Activated naive CD8-positive, alpha-beta T cell (primary cell): ENCODE results near the gene NPB.

Source experiments
- H3K27ac Mint-ChIP-seq: one replicate; pipeline ENCODE4 v1.8.0; 2021; ENCODE audit warnings: mixed read lengths
- H3K27me3 Mint-ChIP-seq: one replicate; pipeline ENCODE4 v1.8.0; 2021; ENCODE audit warnings: mixed read lengths
- H3K36me3 Mint-ChIP-seq: one replicate; pipeline ENCODE4 v1.8.0; 2021; ENCODE audit warnings: mixed read lengths
- H3K4me1 Mint-ChIP-seq: one replicate; pipeline ENCODE4 v1.8.0; 2021; ENCODE audit warnings: low read depth, mixed read lengths
- H3K4me3 Mint-ChIP-seq: one replicate; pipeline ENCODE4 v1.8.0; 2021; ENCODE audit warnings: mild to moderate bottlenecking, mixed read lengths
- H3K9me3 Mint-ChIP-seq: one replicate; pipeline ENCODE4 v1.8.0; 2021; ENCODE audit warnings: low read depth, mixed read lengths

NPB gene

DNA sequence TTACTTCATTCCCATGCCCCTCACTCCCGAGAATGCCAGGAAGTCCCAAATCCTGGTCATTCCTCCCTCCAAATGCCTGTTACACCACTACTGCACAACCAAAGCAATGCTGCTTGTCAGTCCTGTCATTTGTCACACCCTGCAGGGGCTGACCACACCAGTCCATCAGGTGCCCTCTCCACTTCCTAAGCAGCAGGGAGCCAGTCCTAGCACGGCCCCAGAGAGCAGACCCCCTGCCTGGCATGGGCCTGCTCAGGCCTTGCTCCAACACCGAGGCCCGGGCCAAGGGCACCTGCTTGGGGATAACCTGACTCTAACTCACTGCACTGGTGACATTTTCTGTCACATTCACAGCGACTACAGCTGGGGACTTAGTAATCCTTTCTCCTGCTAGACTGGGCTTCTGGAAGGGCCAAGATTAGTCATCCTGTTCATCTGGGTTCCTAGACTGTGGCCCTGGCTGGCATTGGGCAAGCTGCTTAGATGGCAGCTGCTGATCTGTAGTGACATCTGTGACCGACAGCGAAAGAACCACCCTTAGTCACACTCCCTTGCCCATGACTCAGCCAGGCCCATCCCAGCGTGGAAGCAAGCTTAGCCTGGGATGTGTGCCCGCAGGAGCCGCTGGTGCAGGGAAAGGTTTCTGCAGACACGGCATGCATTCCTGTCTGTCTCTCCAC lies 16.0 kb upstream of the NPB start:
- no peaks in the 10 kb centered on the region for H3K36me3 Mint-ChIP-seq
- H3K9me3 Mint-ChIP-seq = no peaks in the 10 kb centered on the region
- H3K4me3 Mint-ChIP-seq = no peak overlapping the region
- peak overlapping the region; percentile 6 for H3K27ac Mint-ChIP-seq
- H3K27me3 Mint-ChIP-seq = no peaks in the 10 kb centered on the region
- H3K4me1 Mint-ChIP-seq = peaks cover 21% of the 10 kb centered on the region

DNA sequence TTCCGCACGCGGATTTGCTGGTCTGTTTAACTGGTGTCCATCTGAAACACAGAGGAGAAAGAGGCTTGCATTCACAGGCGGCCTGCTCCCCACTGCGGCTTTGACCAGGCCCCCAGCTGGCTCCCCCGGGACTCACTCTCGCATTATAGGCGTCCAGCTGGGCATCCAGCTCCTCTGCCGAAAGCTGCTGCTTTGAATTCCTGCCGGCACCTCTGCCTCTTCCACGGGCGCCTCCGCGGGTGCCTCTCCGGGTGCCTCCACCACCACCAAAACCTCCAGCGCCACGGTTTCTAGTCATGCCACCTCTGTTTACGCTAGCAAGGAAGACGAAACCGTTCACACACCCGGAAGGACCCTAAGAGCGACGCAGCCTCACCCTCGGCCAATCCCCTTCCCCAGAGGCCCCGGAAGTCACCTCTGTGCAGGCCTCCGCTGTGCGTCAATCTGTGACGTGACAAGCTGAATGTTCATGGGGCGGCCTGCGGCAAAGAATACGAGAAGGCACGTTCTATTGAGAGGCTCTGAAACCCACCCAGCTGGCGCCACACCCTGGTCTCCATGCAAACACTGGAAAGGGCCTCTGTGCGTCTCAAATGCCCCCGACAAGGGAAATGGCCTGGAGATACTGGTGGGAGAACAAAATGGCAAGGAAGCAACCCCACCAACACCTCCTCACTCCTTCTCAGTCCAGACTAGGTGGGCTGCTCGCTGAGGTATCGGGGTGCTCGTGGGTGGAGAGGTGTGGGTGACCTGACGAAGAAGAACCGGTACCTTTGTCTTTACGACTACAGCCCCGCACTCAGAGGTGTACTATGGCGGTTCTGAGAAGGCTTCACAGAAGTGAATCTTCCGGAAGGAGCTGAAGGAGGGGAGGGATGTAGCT lies 13.7 kb upstream of the NPB start:
- Mint-ChIP-seq H3K27me3 (no peaks in the 10 kb centered on the region), H3K9me3 (no peaks in the 10 kb centered on the region), H3K4me1 (peaks cover 23% of the 10 kb centered on the region), H3K27ac (peak overlapping the region; percentile 73), H3K36me3 (no peaks in the 10 kb centered on the region), H3K4me3 (no peak overlapping the region)

- H3K27ac Mint-ChIP-seq = peak overlapping the region; percentile 73
- H3K4me1 Mint-ChIP-seq = peaks cover 25% of the 10 kb centered on the region
- no peaks in the 10 kb centered on the region for H3K36me3 Mint-ChIP-seq
- no peaks in the 10 kb centered on the region for H3K27me3 Mint-ChIP-seq
- no peaks in the 10 kb centered on the region for H3K9me3 Mint-ChIP-seq
- H3K4me3 Mint-ChIP-seq = peak overlapping the region; percentile 71
Observed at GRCh38 chr17:81888988-81889595, 12.9 kb upstream of the NPB start.

- H3K36me3 Mint-ChIP-seq = no peaks in the 10 kb centered on the region
Observed at GRCh38 chr17:81889602-81890001, 12.4 kb upstream of the NPB start.

DNA sequence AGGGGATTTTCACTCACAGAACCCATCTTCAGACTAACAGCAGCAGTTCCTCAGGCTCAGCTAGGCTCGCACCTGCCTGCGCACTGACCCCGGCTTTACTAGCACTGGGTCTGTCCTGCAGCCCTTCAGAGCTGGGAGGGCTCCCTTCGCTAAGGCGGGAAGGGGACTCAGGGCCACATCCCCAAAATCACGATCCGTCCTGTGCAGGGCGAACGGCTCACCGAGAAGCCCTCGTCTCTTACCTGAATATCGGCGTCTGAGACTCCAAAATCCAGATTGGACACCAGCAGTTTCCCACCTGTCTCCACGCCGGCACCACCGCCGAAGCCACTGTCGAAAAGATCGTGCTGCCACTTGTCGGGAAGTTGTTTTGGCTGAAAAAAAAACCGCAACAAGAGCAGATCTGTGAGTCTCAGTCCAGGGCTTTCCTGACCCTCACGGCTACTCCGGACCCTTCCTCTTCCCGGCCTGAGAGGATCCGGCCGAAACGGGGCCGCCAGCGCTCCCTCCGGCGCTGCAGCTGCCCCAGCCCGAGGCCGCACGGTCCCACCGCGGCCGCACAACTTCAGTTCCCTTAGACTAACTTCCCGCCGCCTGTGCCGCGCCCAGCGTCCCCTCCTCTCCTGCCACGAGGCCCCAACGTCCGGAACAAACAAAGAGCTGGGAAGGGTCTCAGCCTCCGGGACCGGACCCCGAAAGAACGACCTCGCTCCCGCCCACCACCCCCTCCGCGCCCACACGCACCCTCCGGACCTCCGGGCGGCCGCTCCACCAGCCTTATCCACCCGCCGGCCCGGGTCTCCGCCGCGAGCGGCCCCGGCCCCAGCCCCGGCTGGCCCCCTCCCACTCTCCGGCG lies 11.4 kb upstream of the NPB start:
- peak overlapping the region; percentile 93 for H3K27ac Mint-ChIP-seq
- peak overlapping the region; percentile 88 for H3K4me3 Mint-ChIP-seq
- no peaks in the 10 kb centered on the region for H3K9me3 Mint-ChIP-seq
- H3K4me1 Mint-ChIP-seq = peaks cover 23% of the 10 kb centered on the region
- H3K36me3 Mint-ChIP-seq = no peaks in the 10 kb centered on the region
- H3K27me3 Mint-ChIP-seq = no peaks in the 10 kb centered on the region

More at GRCh38 chr17:81889602-81890001, 12.4 kb upstream of the NPB start:
- Mint-ChIP-seq H3K4me3 (peak overlapping the region; percentile 88), H3K27me3 (no peaks in the 10 kb centered on the region), H3K4me1 (peaks cover 25% of the 10 kb centered on the region), H3K27ac (no peak overlapping the region), H3K9me3 (no peaks in the 10 kb centered on the region)

DNA sequence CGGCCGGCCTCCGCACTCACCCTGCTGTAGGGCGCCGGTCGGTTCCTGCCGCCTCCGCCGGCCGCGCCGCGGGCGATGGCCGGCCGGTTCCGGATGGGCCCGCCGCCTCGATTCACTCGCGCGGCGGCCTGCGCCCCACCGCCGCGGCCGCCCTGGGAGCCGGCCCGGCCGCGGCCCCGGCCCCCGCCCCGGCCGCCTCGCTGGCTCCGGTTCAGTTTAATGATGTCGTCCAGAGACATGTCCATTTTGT lies 10.8 kb upstream of the NPB start:
- no peaks in the 10 kb centered on the region for H3K36me3 Mint-ChIP-seq
- H3K9me3 Mint-ChIP-seq = no peaks in the 10 kb centered on the region
- H3K27me3 Mint-ChIP-seq = no peaks in the 10 kb centered on the region
- H3K27ac Mint-ChIP-seq = peak overlapping the region; percentile 95
- peak overlapping the region; percentile 93 for H3K4me3 Mint-ChIP-seq
- peaks cover 21% of the 10 kb centered on the region for H3K4me1 Mint-ChIP-seq

DNA sequence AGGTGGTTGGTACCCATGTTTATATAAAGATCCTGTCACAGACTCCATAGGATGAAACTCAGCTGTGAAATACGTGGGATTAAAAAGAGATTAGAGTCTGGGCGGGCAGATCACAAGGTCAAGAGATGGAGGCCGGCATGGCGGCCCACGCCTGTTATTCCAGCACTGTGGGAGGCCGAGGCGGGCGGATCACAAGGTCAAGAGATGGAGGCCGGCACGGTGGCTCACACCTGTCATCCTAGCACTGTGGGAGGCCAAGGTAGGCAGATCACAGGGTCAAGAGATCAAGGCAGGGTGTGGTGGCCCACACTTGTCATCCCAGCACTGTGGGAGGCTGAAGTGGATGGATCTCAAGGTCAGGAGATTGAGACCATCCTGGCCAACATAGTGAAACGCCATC lies 6.6 kb upstream of the NPB start:
- Mint-ChIP-seq H3K27ac (no peak overlapping the region), H3K36me3 (peaks cover 2% of the 10 kb centered on the region), H3K9me3 (no peaks in the 10 kb centered on the region), H3K4me1 (peaks cover 7% of the 10 kb centered on the region), H3K4me3 (no peak overlapping the region), H3K27me3 (no peaks in the 10 kb centered on the region)

DNA sequence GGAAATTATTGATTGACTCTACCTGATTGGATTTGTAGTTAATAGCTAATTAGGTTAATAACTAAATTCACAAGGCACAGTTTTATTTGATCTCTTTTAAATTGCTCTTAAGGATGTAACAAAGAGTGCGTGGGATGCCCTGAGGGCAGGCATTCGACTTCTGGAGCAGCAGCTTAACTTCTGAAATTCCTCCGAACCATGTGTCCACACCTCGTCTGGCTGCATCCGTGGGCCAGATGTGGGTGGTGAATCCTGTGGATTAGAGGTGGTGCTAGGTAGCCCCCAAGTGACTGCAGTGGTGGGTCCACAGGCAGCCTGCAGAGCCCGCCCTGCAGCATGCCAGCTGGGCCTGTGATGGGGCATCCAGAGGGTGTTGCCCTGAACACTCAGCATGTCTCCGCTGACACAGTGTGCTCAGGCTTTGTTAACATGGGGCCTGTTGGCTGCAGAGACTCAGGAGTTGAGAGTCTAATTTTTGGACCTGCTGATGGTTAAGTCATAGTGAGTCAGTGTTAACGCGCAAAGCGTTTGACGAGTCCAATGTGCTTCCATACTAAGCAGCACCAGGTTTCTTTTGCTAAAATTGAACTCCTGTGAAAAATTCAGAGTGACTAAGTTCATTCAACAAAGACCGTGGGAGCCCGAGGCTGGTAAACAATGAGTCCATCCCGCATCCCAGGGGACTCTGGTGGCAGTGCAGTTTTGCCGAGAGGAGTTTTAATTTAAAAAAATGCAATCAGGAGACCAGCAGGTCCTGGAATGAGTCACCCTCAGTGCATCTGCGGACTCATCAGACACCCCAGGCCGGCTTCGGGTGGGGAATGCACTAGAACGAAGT lies 3.8 kb upstream of the NPB start:
- Mint-ChIP-seq H3K4me3 (no peak overlapping the region), H3K27me3 (peaks cover 5% of the 10 kb centered on the region), H3K4me1 (peaks cover 10% of the 10 kb centered on the region), H3K9me3 (no peaks in the 10 kb centered on the region), H3K27ac (no peak overlapping the region), H3K36me3 (peaks cover 8% of the 10 kb centered on the region)

DNA sequence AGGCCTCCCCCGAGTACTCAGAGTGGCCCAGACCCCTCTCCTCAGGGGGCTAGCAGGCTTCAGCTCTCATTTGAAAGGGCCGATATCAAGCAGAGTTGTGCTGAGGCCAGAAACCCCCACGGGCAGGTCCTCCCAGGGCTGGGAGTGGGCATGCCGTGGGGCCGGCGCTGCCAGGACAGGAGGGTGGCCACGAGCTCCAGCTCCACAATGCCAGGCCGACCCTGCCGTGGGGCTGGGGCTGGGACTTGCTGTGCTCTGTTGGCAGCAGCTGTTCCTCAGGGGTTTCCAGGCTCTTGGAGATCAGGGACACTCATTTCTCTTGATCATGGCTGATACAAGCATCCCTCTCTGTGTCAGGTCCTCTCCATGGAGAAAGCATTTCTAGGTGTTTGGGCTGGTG lies 3.2 kb upstream of the NPB start:
- H3K27ac Mint-ChIP-seq = no peak overlapping the region
- H3K4me3 Mint-ChIP-seq = no peak overlapping the region
- H3K9me3 Mint-ChIP-seq = no peaks in the 10 kb centered on the region
- peaks cover 5% of the 10 kb centered on the region for H3K27me3 Mint-ChIP-seq
- peaks cover 8% of the 10 kb centered on the region for H3K36me3 Mint-ChIP-seq
- peaks cover 7% of the 10 kb centered on the region for H3K4me1 Mint-ChIP-seq

GRCh38 chr17:81899514-81900166 lies 2.4 kb upstream of the NPB start:
- no peaks in the 10 kb centered on the region for H3K9me3 Mint-ChIP-seq
- H3K36me3 Mint-ChIP-seq = peaks cover 8% of the 10 kb centered on the region
- H3K27ac Mint-ChIP-seq = no peak overlapping the region
- H3K4me3 Mint-ChIP-seq = no peak overlapping the region
- H3K27me3 Mint-ChIP-seq = peaks cover 5% of the 10 kb centered on the region
- peaks cover 7% of the 10 kb centered on the region for H3K4me1 Mint-ChIP-seq

- no peaks in the 10 kb centered on the region for H3K9me3 Mint-ChIP-seq
- H3K4me3 Mint-ChIP-seq = no peak overlapping the region
- peaks cover 7% of the 10 kb centered on the region for H3K4me1 Mint-ChIP-seq
- no peak overlapping the region for H3K27ac Mint-ChIP-seq
- H3K36me3 Mint-ChIP-seq = peaks cover 8% of the 10 kb centered on the region
- H3K27me3 Mint-ChIP-seq = peaks cover 5% of the 10 kb centered on the region
Observed at GRCh38 chr17:81900181-81900820, 1.7 kb upstream of the NPB start.

- Mint-ChIP-seq H3K36me3 (peaks cover 8% of the 10 kb centered on the region), H3K4me1 (peaks cover 7% of the 10 kb centered on the region), H3K27me3 (peaks cover 5% of the 10 kb centered on the region), H3K27ac (no peak overlapping the region), H3K4me3 (peak overlapping the region; percentile 44), H3K9me3 (no peaks in the 10 kb centered on the region)
Observed at GRCh38 chr17:81901167-81902022, 643 bp upstream of the NPB start.
